Fibroblast of lung (primary cell): Measurements from ENCODE around the gene MXI1.
A peak's percentile ranks its signal among the peaks of the same experiment; 100 is the strongest.

Source experiments
- CTCF ChIP-seq, 2 donors: IDR thresholded peaks in 1 of 2; conservative IDR thresholded peaks in 1 of 2; 1 replicate in 1 of 2; 2 replicates in 1 of 2; pipeline ENCODE4 v1.5.1; 2011 to 2012; ENCODE audit warnings: low read length in 2 of 2, control low read depth in 1 of 2, inconsistent platforms in 1 of 2, low read depth in 1 of 2, mild to moderate bottlenecking in 1 of 2
- EZH2 ChIP-seq: IDR thresholded peaks from 2 replicates; pipeline ENCODE4 v1.5.1; 2012; ENCODE audit warnings: low read length, control low read depth, mild to moderate bottlenecking; ENCODE audit errors: missing control alignments

GRCh38 chr10:110225756-110226542, 18.5 kb downstream of the MXI1 start:
- TF ChIP-seq EZH2 (no peak), CTCF (conservative IDR thresholded peaks at IDR 0.05 in 1 of 2, IDR thresholded peaks at IDR 0.05 in 1 of 2; ENCODE audit: low read depth in 1 of 2, low read length in 2 of 2) (peak; percentile 49 to 57)
